GM23248 (cell line): ENCODE data around the gene EFNB2. TPM values are rescaled to one million over a fixed set of nuclear protein-coding genes. Genes with fewer than 3 reads are reported as not detected.

ENCODE experiments used
- DNase-seq: peaks from one replicate; pipeline ENCODE4 v3.0.0-alpha.2; 2015
- H2AFZ ChIP-seq: fragments of 200-600 bp; sonication (generic); 2 replicates; pipeline ENCODE4 v1.6.1; 2016; ENCODE audit warnings: antibody characterized with exemption
- H3F3A ChIP-seq: fragments of 200-600 bp; sonication (generic); 2 replicates; pipeline ENCODE4 v1.6.1; 2016; ENCODE audit warnings: mild to moderate bottlenecking, antibody characterized with exemption, mixed run types; ENCODE audit not compliant: insufficient read depth
- H3K27ac ChIP-seq: fragments of 200-600 bp; sonication (generic); 2 replicates; pipeline ENCODE4 v1.5.1; 2016; ENCODE audit warnings: mild to moderate bottlenecking
- H3K27me3 ChIP-seq: fragments of 200-600 bp; sonication (generic); replicated peaks from 2 replicates; pipeline ENCODE4 v1.6.1; 2016; ENCODE audit warnings: mild to moderate bottlenecking; ENCODE audit not compliant: insufficient read depth
- H3K36me3 ChIP-seq: fragments of 200-600 bp; sonication (generic); 2 replicates; pipeline ENCODE4 v1.6.1; 2016; ENCODE audit warnings: low read depth, mild to moderate bottlenecking
- H3K4me1 ChIP-seq: fragments of 200-600 bp; sonication (generic); 2 replicates; pipeline ENCODE4 v1.6.1; 2016; ENCODE audit warnings: mild to moderate bottlenecking; ENCODE audit not compliant: insufficient read depth
- H3K4me2 ChIP-seq: fragments of 200-600 bp; sonication (generic); one replicate; pipeline ENCODE4 v1.6.1; 2016; ENCODE audit warnings: mild to moderate bottlenecking; ENCODE audit not compliant: unreplicated experiment
- H3K4me3 ChIP-seq: fragments of 200-600 bp; sonication (generic); 2 replicates; pipeline ENCODE4 v1.5.1; 2016; ENCODE audit warnings: mild to moderate bottlenecking
- H3K79me2 ChIP-seq: fragments of 200-600 bp; sonication (generic); 2 replicates; pipeline ENCODE4 v1.6.1; 2016; ENCODE audit warnings: mild to moderate bottlenecking; ENCODE audit not compliant: insufficient read depth
- H3K9ac ChIP-seq: fragments of 200-600 bp; sonication (generic); 2 replicates; pipeline ENCODE4 v1.6.1; 2016; ENCODE audit warnings: mild to moderate bottlenecking
- H3K9me2 ChIP-seq: fragments of 200-600 bp; sonication (generic); 2 replicates; pipeline ENCODE4 v1.6.1; 2016; ENCODE audit warnings: mixed run types, mild to moderate bottlenecking, moderate library complexity; ENCODE audit not compliant: insufficient read depth
- H3K9me3 ChIP-seq: fragments of 200-600 bp; sonication (generic); one replicate; pipeline ENCODE4 v1.6.1; 2017; ENCODE audit warnings: low read depth
- H4K20me1 ChIP-seq: fragments of 200-600 bp; sonication (generic); 2 replicates; pipeline ENCODE4 v1.6.0; 2016; ENCODE audit not compliant: insufficient read depth
- EZH2 ChIP-seq: fragments of 200-600 bp; sonication (generic); IDR thresholded peaks from 2 replicates; pipeline ENCODE4 v1.6.1; 2018; ENCODE audit warnings: antibody characterized with exemption, mild to moderate bottlenecking; ENCODE audit not compliant: insufficient read depth, poor library complexity, severe bottlenecking
- EZH2phosphoT487 ChIP-seq: fragments of 200-600 bp; sonication (generic); IDR thresholded peaks from 2 replicates; pipeline ENCODE4 v1.6.1; 2018; ENCODE audit warnings: antibody characterized with exemption, moderate library complexity, mild to moderate bottlenecking, low read depth; ENCODE audit not compliant: insufficient read depth
- WGBS, 2 experiments: methylation state at CpG; one replicate each; pipeline ENCODE4 v1.1.6; 2015 to 2017; ENCODE audit warnings: low lambda C conversion rate in 2 of 2, low coverage in 1 of 2; ENCODE audit errors: missing lambda C conversion rate in 2 of 2; 5-methylcytosine and 5-hydroxymethylcytosine counted together
- in situ Hi-C: fragments of 300-500 bp; cut with MboI; formaldehyde crosslinking; loops from 2 replicates; pipeline ENCODE4 v1.15.0; 2020
- polyA plus RNA-seq: library from polyadenylated mRNA; unstranded; fragments of >200 nt; fragmentation: Nextera tagmentation; extraction: Ambion mirVana; gene quantifications from 2 replicates; pipeline ENCODE4 v1.2.1, GENCODE V29; 2016
- total RNA-seq: library from RNA; depleted of rRNA; stranded (reverse); fragments of >200 nt; shearing (Covaris generic); gene quantifications from 2 replicates; pipeline ENCODE4 v1.2.3, GENCODE V29; 2014

The EFNB2 gene
- total and polyA plus RNA-seq, 2 experiments from 2014 or later = 0.06 to 0.43 TPM

DNA sequence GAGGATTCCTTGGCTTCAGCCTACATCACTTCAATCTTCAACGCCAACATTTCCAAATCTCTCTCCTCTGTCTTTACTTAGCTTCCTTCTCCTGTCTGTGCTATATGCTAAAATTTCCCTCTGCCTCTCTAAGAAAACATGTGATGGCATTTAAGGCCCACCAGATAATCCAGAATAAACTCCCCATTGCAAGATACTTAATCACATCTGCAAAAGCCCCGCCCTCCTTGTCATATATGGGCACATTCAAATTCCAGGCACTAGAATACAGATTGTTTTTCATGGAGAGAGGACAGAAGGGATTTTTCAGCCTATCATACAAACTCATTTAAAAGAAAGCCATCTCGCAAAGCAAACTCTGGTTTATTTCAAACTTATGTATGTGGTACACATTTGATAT lies 16.3 kb upstream of the EFNB2 start:
- H3K9ac ChIP-seq = no peak overlapping the region
- no peaks in the 10 kb centered on the region for H3K4me1 ChIP-seq
- H3K9me2 ChIP-seq = no peaks in the 10 kb centered on the region; the same call in 1 of the 2 replicates
- H2AFZ ChIP-seq = no peak overlapping the region
- H3K27ac ChIP-seq = no peak overlapping the region
- WGBS, 2 experiments = 97 to 98% methylated on average over 3 of the region's 3 CpGs
- in situ Hi-C loops = no loop called here
- DNase-seq = no peak
- peaks cover 55% of the 10 kb centered on the region for H3K36me3 ChIP-seq
- peaks cover 10% of the 10 kb centered on the region; the same call in 1 of the 2 replicates for H4K20me1 ChIP-seq
- no peak overlapping the region for H3K4me3 ChIP-seq
- H3K27me3 ChIP-seq = no peaks in the 10 kb centered on the region
- no peaks in the 10 kb centered on the region for H3K9me3 ChIP-seq
- H3K4me2 ChIP-seq = no peak overlapping the region
- H3K79me2 ChIP-seq = peaks cover 100% of the 10 kb centered on the region
- 0 out of 2 replicates have a peak, but pooled peaks cover 4% of the 10 kb centered on the region for H3F3A ChIP-seq
- no peak for TF ChIP-seq EZH2phosphoT487
- no peak for TF ChIP-seq EZH2

DNA sequence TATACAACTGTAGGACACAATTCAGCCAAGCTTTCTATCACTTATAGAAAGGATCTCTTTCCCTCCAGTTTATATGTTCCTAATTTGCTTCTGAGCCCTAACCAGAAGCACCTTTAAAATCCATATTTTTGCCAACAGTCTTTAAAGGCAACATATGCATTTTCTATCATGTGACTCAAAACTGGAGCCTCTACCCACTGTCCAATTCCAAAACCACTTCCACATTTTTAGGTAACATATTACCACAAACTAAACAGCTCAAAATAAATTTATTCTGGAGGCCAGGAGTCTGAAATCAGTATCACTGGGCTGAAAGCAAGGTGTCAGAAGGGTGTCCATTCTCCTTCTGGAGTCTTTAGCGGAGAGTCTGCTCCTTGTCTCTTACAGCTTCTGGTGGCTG lies 15.9 kb upstream of the EFNB2 start:
- in situ Hi-C loops = no loop called here
- H3K9me3 ChIP-seq = no peaks in the 10 kb centered on the region
- TF ChIP-seq EZH2 (no peak), EZH2phosphoT487 (no peak)

DNA sequence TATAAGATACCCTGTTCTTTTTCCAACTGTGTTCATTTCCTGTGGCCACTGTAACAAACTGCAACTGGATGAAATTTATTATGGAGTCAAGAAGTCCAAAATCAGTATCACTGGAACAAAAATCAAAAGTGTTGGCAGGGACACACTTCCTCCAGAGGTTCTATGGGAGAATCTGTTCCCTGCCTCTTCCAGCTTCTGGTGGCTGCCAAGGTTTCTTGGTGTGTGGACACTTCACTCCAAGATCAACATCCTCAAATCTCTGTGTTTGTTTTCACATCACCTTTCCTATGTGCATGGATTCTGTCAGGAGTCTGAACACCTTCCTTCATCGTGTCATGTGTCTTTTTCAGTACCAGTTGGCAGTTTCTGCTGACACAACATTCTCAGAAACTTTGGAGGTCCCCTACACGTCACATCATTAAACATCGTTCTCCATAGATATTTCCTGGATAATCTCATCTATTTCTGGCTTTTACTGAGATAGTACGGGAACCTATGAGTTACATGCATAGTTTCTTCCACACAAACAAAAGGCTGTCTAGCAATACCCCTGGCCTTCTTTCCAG lies 15.2 kb upstream of the EFNB2 start:
- no peaks in the 10 kb centered on the region for H3K9me3 ChIP-seq
- TF ChIP-seq EZH2phosphoT487 (no peak), EZH2 (no peak)
- H3K4me3 ChIP-seq = no peak overlapping the region
- H3K27me3 ChIP-seq = no peaks in the 10 kb centered on the region
- H3K9me2 ChIP-seq = no peaks in the 10 kb centered on the region; the same call in 1 of the 2 replicates
- no peak overlapping the region for H3K4me2 ChIP-seq
- peaks cover 45% of the 10 kb centered on the region for H3K36me3 ChIP-seq
- peaks cover 10% of the 10 kb centered on the region; the same call in 1 of the 2 replicates for H4K20me1 ChIP-seq
- 78 to 85% methylated on average over 4 of the region's 4 CpGs for WGBS, 2 experiments
- no peak overlapping the region for H2AFZ ChIP-seq
- in situ Hi-C loops = no loop called here
- no peak overlapping the region for H3K9ac ChIP-seq
- no peak overlapping the region for H3K27ac ChIP-seq
- H3K4me1 ChIP-seq = no peaks in the 10 kb centered on the region
- peaks cover 100% of the 10 kb centered on the region for H3K79me2 ChIP-seq
- no peak for DNase-seq
- no peaks in the 10 kb centered on the region for H3F3A ChIP-seq

More for the DNA sequence above, 15.9 kb upstream of the EFNB2 start:
- H3F3A ChIP-seq = 0 out of 2 replicates have a peak, but pooled peaks cover under 1% of the 10 kb centered on the region
- H3K79me2 ChIP-seq = peaks cover 100% of the 10 kb centered on the region
- peaks cover 51% of the 10 kb centered on the region for H3K36me3 ChIP-seq
- no peak overlapping the region for H2AFZ ChIP-seq
- no peak overlapping the region for H3K4me2 ChIP-seq
- no peaks in the 10 kb centered on the region for H3K4me1 ChIP-seq
- H3K27ac ChIP-seq = no peak overlapping the region
- WGBS, 2 experiments = 97 to 100% methylated on average over 1 of the region's 1 CpG
- H3K4me3 ChIP-seq = no peak overlapping the region
- H4K20me1 ChIP-seq = peaks cover 10% of the 10 kb centered on the region; the same call in 1 of the 2 replicates
- no peak for DNase-seq
- H3K9me2 ChIP-seq = no peaks in the 10 kb centered on the region; the same call in 1 of the 2 replicates
- H3K27me3 ChIP-seq = no peaks in the 10 kb centered on the region
- no peak overlapping the region for H3K9ac ChIP-seq

DNA sequence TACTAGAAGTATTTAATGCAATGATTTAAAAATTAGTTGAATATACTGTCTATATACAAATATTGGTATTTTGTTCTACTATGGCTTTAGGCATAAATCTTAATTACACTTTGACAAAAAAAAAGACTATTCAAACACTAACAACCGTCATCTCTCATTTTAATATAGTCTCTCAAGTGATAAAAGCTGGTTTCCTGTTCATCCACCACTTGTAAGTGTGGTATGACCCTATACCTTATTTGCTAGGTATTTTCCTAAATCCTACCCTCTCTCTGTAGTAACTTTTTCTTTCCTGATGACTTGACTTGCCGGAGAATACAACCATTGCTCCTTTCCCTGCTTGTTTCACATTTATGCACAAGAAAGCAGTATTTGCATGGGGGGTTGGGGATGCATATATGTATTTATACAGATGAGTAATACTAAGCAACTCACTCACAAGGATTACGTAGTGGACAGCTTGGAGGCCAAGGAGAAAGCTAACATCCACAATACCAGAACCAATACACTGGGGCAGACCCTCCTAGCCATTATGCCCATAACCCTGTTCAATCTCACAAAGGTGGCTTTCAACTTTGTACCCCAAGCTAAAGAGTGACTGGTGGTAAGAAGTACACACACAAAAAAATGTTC lies 12.7 kb upstream of the EFNB2 start:
- H3K27ac ChIP-seq = no peak overlapping the region
- H4K20me1 ChIP-seq = peaks cover 22% of the 10 kb centered on the region; the same call in 1 of the 2 replicates
- H3K4me2 ChIP-seq = no peak overlapping the region
- H3K27me3 ChIP-seq = no peaks in the 10 kb centered on the region
- no peak overlapping the region for H2AFZ ChIP-seq
- TF ChIP-seq EZH2phosphoT487 = no peak
- TF ChIP-seq EZH2 = no peak
- no peak for DNase-seq
- H3K9me2 ChIP-seq = no peaks in the 10 kb centered on the region; the same call in 1 of the 2 replicates
- in situ Hi-C loops = no loop called here
- peaks cover 94% of the 10 kb centered on the region for H3K79me2 ChIP-seq
- WGBS, 2 experiments = 98% methylated on average over 3 of the region's 3 CpGs
- no peak overlapping the region for H3K9ac ChIP-seq
- peaks cover 32% of the 10 kb centered on the region for H3K36me3 ChIP-seq
- H3K4me3 ChIP-seq = no peak overlapping the region
- H3F3A ChIP-seq = no peaks in the 10 kb centered on the region
- no peaks in the 10 kb centered on the region for H3K4me1 ChIP-seq
- H3K9me3 ChIP-seq = no peaks in the 10 kb centered on the region
